GM18873 (cell line): ENCODE data around the gene EEPD1.

Source experiments
- ATAC-seq: cut with Tn5 transposase; IDR thresholded peaks from one replicate; pipeline ENCODE4 v1.9.1; 2021; ENCODE audit warnings: mild to moderate bottlenecking, moderate library complexity, moderate number of reproducible peaks; ENCODE audit not compliant: unreplicated experiment, low FRiP score

EEPD1 gene

DNA sequence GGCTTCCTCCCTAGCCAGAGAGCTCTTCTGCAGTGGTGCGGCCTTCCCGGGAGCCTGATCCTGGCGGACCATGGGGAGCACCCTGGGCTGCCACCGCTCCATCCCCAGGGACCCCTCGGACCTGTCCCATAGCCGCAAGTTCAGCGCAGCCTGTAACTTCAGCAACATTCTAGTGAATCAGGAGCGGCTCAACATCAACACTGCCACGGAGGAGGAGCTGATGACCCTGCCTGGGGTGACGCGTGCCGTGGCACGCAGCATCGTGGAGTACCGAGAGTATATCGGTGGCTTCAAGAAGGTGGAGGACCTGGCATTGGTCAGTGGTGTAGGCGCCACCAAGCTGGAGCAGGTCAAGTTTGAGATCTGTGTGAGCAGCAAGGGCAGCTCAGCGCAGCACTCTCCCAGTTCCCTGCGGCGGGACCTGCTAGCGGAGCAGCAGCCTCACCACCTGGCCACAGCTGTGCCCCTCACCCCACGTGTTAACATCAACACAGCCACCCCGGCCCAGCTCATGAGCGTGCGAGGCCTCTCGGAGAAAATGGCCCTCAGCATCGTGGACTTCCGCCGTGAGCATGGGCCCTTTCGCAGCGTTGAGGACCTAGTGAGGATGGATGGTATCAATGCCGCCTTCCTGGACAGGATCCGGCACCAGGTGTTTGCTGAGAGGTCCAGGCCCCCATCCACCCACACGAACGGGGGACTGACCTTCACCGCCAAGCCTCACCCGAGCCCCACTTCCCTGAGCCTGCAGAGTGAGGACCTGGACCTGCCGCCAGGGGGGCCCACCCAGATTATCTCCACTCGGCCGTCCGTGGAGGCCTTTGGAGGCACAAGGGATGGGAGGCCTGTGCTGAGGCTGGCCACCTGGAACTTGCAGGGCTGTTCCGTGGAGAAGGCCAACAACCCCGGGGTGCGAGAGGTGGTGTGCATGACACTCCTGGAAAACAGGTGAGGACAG is 1.5 kb downstream of the EEPD1 start:
- no peak for ATAC-seq

DNA sequence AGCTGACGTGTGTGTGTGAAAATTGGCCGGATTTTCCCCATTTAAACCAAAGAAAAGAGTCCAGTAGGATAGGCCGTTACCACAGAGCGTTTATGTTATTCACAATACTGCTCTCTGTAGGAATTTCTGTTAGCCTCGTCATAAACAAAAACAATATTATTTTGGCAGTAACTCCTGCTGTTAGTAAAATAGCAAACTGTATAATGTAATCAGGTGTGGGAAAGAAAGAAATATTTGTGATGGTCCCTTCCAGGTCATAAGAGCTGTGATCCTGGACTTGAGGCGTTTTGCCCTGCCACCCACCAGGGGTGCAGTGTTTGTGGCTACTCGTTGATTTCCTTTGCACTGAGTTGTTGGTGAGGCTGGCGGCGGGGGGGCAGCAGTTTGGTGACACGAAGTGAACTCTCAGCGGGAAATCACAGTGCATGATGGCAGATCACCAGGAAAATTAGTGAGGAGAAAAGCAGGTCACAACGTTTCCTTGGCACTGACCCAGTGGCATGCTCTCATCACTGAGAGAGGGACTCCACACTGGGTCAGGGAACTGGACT is 2.8 kb downstream of the EEPD1 start:
- no peak for ATAC-seq

DNA sequence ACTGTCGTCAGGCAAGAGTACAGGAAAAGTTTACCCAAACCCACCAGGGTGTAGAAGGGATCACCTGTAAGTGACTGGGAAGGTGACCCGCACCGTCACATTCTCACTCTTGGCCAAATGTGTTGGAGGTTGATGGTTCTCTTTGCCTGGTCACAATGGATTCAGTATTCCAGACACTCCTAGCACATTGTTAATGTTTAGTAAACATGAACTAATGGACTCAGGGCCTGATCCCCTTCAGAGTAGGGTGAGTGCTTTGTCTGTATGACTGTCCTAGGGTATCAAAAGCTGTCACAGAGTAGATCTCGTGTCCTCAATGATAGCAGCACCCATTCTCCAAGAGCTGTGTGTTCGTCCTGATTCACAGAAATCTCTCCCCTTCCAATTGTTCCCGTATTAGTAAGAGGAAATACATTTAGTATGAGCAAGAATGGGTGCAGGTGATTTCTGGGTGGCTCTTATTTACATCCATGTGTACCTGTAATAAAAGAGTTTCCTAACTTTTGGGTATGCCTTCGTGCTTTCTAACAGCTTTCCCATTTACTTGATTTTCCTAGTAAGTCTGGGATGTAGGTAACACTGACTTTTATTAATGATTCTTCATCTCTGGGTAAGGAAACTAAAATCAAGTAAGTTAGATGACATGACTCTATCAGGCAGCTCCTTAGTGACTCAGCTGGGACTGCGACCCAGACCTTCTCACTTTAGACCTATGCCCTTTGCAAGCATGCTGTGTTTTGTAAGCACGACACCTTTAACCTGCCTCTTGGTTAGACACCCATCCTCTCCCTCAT is 4.7 kb downstream of the EEPD1 start:
- no peak for ATAC-seq

DNA sequence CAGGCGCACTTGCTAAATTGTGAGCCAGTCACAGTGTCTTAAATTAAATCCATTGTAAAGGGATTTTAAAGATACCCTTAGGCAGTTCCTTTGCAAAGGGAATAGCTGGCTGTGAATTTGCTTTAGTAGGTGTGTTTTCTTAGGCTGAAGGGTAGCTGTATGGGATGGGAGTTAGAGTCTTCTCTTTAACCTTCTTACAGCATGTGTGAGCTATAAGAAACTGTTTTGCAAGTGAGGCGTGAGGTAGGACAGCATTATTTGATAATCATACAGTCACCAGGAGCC is 5.2 kb downstream of the EEPD1 start:
- ATAC-seq: no peak

DNA sequence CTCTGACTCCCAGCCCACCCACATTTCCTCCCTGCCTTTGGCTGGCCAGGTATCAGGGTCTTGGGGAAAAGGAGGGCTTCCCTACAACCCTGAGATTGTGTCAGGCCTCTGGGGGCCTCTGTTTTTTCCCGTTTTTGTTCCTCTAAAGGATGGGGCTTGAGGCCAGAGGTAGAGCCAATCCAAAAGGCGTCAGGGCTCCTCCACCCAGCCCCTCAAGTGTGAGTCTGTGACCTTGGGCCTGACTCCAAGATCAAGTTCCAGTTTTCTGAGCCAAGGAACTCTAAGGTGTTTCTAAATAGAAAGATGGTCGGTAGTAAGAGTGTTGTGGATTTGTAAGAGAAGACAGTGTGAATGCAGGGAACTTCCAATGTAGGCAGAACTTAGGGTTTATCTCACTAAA is 6.6 kb downstream of the EEPD1 start:
- no peak for ATAC-seq

DNA sequence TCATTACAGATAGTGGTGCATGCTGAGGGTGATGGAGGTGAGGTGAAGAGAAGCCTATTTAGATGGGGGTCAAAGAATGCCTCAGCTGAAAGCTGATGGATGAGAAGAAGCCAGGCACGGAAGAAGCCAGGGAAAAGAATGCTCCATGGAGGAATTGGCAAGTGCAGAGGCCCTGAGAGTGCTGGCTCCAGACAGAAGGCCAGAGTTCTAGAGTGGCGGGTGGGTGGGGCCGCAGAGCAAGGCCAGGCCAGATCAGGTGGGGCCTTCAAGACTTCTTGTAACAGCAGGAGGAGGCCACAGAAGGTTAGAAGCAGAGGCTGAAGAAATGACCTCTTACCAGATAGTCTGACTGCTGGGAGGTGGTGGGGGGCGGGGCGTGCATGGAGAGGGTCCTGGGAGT is 7.3 kb downstream of the EEPD1 start:
- ATAC-seq: no peak

DNA sequence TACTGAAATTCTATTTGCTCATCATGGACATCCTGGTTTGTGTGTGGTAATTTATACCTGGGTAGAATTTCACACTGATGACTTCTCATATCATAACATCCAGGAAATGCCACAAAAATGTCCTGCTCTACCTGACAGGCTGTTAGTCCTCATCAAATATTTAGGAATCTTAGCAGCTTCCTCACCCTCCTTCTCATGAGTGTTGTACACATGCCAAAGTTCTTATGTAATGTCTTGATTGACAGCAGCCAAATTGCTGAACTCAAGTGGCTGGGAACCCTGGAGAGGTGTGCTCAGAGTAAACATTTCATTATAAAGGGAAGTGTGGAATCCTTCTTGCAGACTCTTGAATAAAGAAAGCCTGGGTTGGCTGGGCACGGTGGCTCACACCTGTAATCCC is 8.9 kb downstream of the EEPD1 start:
- ATAC-seq: no peak

DNA sequence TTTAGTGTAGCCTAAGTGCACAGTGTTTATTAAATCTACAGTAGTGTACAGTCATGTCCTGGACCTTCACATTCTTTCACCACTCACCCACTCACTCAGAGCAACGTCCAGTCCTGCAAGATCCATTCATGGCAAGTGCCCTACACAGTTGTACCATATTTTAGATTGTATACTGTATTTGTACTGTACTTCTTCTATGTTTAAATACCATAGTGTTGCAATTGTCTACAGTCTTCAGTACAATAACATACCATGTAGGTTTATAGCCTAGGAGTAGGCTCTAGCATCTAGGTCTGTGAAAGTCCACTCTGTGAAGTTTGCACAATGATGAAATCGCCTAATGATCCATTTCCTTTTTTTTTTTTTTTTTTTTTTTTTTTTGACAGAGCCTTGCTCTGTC is 12.0 kb downstream of the EEPD1 start:
- ATAC-seq: no peak

DNA sequence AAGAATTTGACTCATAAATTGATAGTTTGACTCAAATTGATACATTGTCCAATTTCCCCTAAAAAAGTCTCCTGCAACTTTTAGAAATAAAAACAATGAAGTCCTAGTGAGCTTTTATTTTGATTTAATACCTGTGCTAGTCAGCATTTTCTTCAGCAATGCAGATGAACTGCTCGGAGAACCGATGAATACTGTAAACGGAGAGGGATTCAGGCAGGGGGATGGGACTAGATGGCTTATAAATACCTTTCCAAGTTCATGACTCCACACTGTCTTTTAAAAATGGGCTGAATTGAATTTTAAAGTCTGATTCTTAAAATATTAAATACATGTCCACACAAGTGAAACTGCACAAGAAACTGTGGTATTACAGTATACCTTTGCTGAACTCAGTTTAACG is 12.7 kb downstream of the EEPD1 start:
- no peak for ATAC-seq

DNA sequence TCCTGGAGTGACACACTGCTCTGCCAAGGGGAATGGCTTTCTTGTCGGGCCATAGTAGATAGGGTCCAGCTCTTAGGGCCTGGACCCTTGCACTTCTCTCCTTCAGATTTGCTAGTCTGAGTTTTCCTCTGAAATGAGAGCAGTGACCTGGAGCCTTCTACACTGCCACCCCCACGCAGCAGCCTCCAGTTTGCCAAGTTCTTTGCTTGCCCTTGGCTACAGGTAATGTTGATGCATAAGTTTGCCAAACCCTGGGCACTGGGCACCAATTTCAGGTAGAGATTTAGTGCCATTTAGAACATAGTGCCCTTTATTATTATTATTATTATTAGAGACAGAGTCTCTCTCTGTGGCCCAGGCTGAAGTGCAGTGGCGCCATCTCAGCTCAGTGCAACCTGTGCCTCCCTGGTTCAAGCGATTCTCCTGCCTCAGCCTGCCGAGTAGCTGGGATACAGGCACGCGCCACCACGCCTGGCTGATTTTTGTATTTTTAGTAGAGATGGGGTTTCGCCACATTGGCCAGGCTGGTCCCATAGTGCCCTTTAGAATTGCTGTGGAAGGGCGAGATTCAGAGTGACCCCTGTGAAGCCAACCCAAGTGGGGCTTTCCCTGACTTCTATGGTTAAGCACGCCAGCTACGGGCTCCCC is 14.5 kb downstream of the EEPD1 start:
- no peak for ATAC-seq

DNA sequence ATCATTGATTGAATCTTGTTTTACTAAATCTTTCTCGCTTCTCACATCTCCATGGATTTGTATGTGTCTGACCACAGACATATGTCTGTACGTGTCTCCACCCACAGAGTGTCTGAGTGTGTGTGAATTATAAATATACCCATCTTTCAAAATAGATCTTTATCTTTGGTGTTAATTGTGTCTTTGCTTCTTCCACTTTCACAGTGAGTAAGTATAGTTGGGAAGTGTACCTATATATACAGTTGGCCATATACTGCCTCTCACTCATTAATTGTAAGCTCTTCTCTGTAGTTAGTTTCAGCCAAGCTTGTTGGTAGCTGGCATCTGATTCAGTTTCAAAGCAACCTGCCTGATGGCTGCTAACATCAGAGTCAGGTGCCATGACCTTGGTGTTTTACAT is 18.4 kb downstream of the EEPD1 start:
- no peak for ATAC-seq

DNA sequence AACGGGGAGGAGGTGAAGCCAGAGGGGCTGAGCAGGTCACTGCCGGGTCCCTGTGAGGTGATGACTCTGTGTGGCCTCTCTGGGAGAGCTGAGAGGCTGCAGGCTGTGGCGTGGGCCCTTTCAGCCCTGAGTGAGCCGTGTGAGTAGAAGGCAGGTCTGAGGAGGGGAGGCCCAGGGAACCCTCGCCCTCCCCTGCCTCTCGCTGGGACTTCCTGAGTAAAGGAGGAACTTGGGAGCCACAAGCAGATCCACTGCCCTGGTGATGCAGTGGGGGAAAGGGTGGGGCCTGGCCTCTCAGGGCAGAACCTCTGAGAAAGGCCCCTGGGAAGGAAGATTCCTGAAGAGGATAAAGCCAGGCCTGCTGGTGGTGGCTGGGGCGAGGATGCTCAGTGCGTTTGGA is 22.8 kb downstream of the EEPD1 start:
- ATAC-seq: no peak

DNA sequence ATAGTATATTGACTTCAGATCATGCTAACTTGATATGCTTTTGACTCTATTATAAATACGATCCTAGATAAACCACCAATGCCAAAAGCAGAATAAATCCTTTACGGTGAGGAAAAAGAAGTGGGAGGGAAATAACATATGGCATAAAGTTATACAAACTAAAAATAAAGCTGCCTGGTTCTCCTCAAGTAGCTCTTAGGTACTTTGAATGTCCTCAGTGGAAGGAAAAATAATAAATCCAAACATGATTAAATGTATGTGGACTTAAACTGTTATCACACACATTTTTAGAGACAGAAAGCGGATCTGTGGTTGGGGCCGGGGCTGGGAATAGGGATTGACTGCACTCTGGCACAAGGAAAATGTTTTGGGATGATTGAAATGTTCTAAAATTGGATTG is 23.6 kb downstream of the EEPD1 start:
- no peak for ATAC-seq

DNA sequence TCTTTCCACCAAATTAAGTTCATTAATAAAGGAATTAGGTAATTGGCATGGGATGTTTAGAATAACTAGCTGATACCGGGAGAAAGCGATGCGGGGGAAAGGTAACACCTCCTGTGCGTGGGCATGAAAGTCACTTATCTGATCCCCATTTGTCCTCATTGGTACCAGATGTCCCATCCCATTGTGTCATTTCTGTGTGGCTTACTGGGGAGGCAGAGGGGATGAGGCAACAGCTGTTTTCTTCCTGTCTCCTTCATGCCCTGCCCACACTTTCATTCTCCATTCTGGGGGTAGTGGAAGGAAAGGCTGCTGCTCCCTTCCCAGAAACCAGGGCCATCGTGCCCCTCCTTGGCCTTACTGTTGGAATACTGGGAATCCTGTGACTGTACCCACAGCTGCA is 27.1 kb downstream of the EEPD1 start:
- no peak for ATAC-seq

DNA sequence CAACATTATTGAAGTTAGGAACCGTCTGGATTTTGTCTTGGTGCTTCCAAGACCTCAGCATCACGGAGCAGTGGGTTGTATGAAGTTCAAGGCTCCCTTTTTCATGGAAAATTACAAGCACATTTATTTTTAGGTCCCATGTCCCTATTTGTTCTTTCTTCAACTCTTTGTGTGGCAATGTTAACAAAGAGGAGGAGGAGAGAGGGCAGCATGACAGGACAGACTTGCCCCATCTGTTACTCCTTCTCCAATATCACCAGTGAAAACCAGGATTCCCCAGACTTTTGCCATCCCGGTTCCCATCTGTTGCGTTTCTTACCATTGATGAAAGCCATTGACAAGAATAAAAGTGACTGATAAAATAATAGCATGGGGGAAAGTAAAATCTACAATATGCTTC is 28.6 kb downstream of the EEPD1 start:
- ATAC-seq: no peak

DNA sequence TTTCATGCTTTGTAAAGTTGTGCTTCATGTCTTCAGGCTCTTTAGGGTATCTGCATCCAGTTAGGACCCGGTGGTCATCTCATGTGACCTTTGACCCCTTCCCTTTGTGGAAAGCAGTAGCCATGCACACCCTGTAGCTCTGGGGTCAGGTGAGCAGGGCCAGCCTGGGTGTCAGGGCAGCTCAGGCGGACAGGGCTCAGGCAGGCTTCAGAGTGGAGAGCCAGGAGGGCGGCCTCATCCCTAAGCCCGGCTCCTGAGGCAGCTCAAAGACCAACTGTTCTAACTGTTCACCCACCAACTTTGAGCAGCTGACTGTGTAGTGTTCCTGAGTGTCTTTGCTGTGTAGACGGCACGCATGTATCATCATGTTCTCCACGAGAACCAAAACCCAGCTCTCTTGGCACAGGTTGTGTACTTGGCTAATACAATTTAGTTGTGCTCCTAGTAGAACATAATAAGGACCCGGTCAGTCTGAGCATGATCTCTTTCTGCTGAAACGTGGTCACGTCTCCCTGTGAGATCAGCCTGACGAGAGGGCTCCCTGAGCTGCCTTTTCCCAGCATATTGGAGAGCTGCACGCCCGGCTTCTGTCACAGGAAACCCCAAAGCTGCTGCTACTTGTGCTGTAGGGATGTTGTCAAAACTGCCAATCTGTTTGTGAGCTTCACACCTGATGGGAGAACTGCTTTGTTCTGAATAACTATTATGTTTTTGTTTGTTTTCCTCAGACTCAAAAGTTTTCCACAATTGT is 30.0 kb downstream of the EEPD1 start:
- no peak for ATAC-seq

DNA sequence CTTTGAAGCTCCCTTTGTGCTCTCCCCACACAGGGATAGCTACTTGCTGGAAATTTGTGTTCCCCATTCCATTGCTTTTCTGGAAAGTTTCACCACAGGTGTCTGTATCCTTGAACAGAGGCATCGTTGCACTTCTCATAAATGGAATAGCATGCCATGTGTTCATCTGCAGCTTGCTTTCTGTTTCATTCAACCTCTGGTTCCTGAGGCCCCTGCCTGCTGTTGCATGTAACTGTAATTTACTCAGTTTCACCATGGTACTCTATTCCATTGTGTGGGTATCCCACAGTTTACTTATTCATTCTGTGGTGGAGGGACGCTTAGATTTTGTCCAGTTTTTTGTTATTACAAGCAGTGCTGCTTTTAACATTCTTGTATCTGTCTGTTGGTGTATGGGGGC is 32.0 kb downstream of the EEPD1 start:
- no peak for ATAC-seq

DNA sequence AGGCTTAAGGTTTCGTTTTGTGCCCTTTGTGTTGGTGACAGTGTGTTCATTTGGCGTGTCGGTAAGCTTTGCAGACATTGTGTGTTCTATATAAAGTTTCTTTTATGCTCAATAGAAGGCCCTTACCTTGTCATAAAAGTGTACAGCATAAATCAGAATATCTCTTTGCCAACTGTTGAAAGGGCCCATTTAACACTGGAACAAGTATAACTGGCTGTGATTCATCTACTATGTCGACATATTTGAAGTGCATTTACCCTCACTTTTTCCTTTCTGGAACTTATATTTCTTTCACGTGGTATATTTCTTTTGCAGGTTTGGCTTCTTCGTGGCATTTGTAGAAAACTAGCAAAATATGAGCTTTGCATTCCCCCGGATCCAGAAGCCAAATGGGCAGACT is 32.7 kb downstream of the EEPD1 start:
- no peak for ATAC-seq

DNA sequence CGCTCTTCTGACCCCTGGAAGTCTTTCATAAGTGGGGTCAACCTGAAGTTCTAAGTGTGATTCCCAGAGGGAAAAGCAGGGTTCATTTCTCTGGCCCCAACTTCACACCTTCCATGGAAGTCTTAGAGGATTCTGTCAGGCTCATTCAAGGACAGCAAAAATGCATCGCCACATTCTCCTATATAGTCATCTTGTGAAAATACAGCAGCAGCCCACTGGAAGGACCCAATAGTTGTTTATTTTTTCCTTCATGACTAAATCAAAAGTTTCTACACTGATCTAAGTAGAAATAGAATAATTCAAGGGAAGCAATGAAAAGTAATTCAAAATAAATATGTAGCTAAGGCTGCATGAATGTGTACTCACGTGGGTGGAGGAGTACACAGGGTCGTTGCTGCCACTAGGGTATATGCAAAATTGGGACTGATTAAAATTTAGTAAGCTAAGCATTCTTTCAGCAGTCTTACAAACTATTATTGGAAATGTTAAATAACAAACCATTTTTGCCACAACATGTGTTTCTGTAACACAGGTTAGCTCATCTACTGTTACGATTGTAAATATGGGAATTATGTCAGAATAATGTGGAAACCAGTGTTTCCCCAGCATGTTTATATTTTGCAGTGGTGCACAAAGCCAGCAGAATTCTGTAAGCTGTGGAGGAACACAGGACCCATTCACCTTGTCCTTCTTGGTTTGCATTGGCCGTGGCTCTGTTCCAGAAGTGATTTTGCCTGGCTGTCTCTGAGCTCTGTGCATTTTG is 33.5 kb downstream of the EEPD1 start:
- no peak for ATAC-seq

DNA sequence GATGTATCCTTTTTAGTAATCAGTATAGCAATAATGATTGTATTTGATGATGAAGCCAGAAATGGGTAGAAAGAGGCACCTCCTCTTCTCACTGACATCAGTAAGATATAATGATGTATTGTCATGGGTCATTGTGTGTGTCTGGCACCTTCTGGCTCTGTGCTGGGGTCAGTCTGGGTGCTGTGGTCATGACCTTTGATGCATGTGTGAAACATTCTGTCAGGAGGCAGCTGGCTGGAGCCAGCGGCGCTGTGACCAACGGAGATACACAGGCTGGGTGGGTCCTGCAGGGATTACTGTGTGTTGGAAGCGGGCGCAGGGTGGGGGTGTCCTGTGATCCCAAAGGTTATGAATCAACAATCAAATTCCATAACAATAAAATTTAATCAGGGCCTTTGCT is 35.2 kb downstream of the EEPD1 start:
- no peak for ATAC-seq
